ENCODE data around the gene DUSP8.

Gene DUSP8

GRCh38 chr11:1543606-1544263 lies 28.3 kb downstream of the DUSP8 start:
- TF ChIP-seq CTCF (conservative IDR thresholded peaks at IDR 0.05) = no peak
- TF ChIP-seq ZFX (IDR thresholded peaks at IDR 0.05) = no peak

DNA sequence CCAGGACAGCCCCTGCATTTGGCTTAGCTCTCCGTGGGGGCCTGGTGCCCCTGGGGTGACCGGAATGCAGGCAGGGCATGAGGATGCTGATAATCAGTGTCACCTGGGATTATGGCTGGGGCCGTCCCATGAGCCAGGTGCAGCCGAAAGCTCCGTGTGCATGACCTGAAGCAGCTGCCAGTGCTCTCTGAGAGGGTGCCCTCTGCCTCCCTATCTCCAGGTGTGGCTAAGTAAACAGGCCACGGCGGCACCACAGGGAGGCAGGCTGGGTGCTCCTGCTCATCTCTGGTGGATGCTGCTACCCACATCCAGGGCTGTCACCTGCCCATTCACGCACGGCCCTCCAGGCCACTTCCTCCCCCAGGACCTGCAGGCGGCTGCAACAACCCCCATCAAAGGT lies 29.8 kb downstream of the DUSP8 start:
- TF ChIP-seq ZFX (IDR thresholded peaks at IDR 0.05) = no peak
- TF ChIP-seq CTCF (conservative IDR thresholded peaks at IDR 0.05) = no peak

More at GRCh38 chr11:1543606-1544263, 28.3 kb downstream of the DUSP8 start:
- H3K27ac ChIP-seq = no peak overlapping the region

DNA sequence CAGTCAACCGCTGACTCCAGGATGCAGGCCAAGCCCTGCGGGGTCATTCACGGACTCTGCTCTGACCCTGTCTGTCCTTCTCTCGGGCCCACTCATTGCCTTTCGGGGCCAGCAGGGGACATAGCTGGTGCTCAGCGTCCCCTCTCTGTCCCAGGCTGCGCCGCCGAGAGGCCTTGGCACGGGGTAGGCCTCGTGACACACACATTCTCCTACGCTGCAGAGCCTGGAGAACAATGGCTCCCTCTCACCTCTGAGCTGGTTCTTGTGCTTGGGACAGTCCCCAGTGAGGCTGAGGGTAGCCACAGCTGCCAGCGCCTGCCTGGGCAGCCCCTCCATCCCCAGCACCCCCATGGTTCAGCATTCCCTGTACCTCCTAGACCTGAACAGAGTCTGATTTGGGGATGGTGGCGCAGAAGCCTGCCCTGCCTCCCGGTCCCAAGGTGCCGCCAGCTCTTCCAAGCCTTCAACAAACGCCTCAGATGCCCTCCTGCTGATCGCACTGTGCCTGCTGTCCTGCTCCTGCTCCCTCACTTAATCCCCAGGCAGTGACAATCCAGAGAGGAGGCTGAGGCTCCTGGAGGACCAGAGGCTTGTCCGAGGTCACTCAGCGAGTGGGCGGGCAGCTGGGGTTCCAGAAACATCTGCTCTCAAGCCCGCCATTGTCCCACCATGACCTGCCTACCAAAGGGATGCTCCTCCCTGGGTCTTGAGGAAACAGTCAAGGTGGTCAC lies 30.4 kb downstream of the DUSP8 start:
- no peak overlapping the region for H3K27ac ChIP-seq
- no peak for TF ChIP-seq CTCF (conservative IDR thresholded peaks at IDR 0.05)
- TF ChIP-seq ZFX (IDR thresholded peaks at IDR 0.05) = no peak

More for the DNA sequence above, 29.8 kb downstream of the DUSP8 start:
- no peak overlapping the region for H3K27ac ChIP-seq

- H3K27ac ChIP-seq = no peak overlapping the region
- TF ChIP-seq CTCF (conservative IDR thresholded peaks at IDR 0.05) = no peak
- TF ChIP-seq ZFX (IDR thresholded peaks at IDR 0.05) = no peak
Measured at GRCh38 chr11:1540074-1540473, 32.0 kb downstream of the DUSP8 start.

DNA sequence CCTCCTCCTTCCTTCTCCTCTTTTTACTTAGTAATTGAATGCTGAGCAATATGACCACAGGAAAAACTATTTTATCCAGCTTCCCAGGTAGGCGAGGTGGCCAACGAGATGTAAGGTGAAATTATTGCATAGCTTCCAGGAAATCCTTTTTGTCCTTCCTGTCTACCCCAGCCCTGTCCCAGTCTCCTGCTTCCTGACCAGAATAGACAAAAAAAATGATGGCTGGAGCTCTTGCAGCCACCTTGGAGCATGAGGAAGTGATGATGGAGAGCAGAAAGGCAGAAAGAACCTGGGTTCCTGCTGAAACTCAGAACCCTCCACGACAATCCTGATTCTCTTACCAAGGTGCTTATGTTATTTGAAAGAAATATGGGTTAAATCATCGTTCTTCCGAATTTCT lies 33.9 kb downstream of the DUSP8 start:
- H3K27ac ChIP-seq = no peak overlapping the region
- TF ChIP-seq CTCF (conservative IDR thresholded peaks at IDR 0.05) (no peak), ZFX (IDR thresholded peaks at IDR 0.05) (no peak)

- TF ChIP-seq CTCF (conservative IDR thresholded peaks at IDR 0.05) = no peak
- TF ChIP-seq ZFX (IDR thresholded peaks at IDR 0.05) = no peak
- H3K27ac ChIP-seq = no peak overlapping the region
Measured at GRCh38 chr11:1536065-1536843, 35.8 kb downstream of the DUSP8 start.

DNA sequence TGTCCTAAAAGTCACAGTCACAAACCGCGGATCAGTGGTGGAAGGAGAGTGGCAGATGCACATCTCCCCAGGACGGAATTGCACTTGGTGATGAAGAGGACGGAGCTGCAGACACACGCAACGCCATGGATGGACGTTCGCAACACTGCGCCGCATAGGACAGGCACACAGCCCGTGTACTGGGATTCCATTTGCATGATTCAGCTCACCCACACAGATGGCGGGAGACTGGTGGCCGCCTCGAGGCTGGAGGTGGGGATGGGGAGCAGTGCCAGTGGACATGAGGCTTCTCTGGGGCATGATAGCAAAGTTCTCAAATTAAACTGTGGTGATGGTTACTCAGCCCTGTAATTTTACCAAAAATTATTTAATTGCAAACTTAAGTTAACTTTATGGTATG lies 37.4 kb downstream of the DUSP8 start:
- H3K27ac ChIP-seq = no peak overlapping the region
- TF ChIP-seq ZFX (IDR thresholded peaks at IDR 0.05) (no peak), CTCF (conservative IDR thresholded peaks at IDR 0.05) (no peak)

All from C4-2B (cell line).